Epidermal melanocyte (primary cell): ENCODE data around the gene ABCD1.

Experiments used
- DNase-seq: peaks from one replicate; pipeline ENCODE4 v3.0.0; 2011; ENCODE audit warnings: low spot score; ENCODE audit not compliant: insufficient read length

ABCD1 gene

DNA sequence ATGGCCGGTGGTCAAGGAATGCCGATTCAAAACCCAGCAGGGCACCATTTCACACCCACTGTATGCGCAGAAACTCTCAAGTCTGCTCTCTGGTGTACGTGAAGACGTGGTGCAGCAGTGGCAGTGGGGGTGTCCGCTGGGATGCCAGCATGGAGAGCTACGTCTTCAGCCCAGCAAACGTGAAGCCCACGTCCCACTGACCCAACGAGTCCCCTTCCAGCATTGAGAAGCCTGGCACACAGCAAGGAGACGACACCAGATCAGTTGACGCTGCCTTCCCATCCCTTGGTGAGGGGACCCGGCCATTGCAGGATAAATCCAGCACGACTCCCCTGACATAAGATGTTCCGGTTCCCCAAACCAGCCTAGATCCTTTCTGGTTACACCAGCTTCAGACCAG is 37.2 kb downstream of the ABCD1 start:
- DNase-seq: no peak

DNA sequence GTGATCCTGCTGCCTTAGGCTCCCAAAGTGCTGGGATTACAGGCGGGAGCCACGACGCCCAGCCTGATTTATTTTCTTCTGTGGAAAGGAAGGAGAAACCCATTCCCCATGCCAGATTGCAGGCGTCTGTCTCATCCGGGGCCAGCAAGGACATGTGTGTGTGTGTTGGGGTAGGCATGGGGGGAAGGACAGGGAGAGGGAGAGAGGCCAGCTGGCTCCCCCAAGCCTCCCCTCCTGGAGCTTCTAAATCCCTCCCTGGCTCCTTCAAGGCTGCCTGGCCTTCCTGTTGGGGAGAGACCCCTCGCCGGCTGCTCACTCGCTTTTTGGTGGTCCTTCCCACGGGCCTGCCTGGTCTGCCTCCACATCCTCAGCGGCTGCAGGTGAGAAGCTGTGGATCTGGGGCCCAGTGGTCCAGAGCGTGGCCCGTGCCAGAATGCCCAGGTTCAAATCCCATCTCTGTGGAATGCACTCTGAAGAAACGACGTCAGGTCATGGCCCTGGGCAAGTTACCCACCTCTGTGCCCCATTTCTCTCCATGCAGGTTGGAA is 38.0 kb downstream of the ABCD1 start:
- DNase-seq: no peak

- DNase-seq: no peak
Observed at GRCh38 chrX:153763298-153763932, 38.8 kb downstream of the ABCD1 start.

DNA sequence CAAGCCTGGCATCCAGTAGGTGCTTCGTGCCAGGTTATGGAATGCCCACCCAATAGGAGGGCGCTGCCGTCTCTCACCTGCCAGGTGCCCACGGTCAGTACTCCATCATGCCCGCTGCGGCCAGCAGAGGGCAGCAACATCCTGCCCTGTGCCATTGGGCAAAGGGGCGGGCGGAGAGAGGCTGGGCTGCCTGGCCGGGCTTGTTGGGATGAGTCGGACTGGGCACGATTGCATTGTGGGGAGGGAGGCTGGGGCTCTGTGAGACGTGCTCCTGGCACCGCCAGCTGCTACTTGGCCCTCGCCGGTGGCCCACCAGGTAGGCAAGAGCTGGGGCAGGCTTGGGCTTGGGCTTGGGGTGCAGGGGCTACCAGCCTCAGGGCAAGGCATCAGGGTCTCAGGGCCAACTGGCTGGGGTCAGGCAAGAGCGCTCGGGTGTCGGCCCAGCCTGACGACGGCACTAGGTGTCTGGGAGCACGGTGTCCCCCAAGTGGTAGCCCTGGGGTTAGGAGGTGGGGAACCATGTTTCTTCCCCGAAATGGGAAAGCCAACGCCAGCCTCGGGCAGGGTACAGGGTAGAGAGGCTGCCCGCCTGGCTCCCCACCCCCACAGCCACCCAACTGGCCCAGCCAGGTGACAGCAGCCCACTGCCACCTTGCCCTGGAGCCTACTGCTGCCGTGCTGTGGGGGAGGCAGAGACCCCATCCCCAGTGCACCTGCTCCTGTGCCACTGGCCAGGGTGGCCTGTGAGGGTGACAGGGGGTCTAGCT is 39.5 kb downstream of the ABCD1 start, which contains the start of gene PLXNB3:
Gene PLXNB3 (plus strand): TSS at position 261 of the 767 bp plus-strand sequence. CDS start 1,287 bp downstream, outside the sequence.
- peak; percentile 64 for DNase-seq

DNA sequence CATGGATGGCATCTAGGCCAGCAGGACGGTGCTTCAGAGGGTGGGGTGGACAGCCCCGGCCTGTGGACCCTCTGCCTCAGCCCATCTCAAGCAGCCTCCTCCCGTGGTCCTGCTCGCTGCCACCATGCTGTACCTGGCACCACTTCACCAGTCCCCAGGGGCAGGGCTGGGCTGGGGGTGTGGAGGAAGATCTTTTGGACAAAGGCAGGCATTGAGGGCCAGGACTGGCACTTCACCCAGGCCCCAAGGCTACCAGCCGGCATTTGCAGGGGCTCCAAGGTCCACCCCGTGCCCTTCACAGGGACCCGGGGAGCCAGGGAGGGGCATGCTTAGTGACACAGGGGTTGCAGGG is 40.1 kb downstream of the ABCD1 start:
- no peak for DNase-seq

DNA sequence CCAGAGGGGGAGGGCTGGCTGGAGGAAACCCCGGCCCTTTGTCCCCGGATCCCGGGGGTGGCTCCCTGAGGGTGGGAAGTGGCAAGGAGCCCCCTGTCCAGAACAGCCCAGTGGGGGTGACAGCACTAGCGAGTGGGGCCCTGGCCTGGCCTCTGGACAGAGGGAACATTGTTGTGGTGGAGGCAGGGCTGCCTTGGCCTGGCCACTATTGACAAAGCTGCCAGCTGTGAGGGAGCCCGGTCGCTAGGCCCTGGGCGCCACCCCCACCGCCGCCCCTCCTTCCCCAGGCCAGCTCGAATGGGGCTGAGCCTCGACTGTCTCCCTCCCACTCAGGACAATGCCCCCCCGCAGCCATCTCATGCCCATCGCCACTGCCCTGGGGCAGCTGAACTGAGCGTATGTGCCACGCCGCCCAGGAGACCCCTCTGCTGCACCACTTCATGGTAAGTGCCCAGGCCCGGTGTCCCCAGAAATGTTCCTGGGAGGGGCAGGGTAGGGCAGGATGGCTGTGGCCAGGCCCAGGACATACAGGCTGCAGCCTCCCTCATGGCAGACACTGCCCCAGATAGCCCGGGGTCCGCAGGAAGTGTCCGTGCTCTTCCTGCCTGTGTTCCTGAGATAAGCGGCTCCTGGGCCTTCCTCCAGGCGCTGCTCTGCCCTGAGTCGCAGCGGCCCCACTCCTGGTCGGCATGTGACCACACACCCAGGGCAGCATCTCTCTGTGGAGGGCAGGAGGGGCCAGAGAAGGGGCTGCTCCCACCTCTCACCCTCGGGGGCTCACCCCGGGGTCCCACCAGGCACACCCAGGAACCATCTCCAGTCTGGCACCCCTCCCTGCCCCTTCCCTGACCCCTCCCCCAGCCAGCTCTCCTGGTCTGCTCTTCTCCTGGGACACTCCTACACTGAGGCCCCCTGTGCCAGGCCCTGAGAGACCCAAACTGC is 40.8 kb downstream of the ABCD1 start:
- DNase-seq: no peak

DNA sequence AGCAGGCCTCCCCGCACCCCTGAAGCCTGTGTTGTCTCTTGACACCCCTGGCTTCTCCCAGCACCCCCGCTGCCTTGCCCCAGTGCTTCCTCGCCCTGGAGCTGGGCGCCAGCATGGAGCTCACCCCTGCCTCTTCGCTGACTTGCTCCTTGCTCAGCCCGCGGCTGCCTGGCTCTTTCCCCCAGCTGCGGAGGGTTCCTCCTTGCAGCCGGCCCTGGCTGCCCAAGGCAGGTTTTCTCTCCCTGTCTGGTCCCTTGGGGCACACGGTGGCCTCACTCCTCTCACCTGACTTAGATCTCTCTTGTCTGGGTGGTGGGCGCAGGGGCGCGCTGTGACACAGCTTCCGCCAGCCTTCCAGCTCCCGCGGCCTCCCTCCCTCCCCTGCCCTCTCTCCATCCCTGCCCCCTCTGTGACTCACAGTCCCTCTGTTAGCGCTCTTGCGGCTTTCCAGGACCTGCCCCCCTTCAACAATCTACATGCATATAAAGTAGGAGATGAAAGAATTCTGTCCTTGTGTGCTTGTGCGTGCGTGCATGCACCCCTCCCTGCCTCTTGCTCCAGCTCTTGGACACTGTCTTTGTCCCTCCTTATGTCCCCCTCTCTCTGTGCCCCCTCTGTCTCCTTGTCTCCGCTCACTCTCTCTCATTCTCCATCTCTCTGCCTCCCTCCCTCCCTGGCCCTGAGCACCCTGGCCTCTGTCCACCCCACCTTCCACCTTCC is 41.6 kb downstream of the ABCD1 start:
- no peak for DNase-seq

- no peak for DNase-seq
Observed at GRCh38 chrX:153766871-153767673, 42.4 kb downstream of the ABCD1 start.

GRCh38 chrX:153767674-153768055 is 43.0 kb downstream of the ABCD1 start:
- no peak for DNase-seq

DNA sequence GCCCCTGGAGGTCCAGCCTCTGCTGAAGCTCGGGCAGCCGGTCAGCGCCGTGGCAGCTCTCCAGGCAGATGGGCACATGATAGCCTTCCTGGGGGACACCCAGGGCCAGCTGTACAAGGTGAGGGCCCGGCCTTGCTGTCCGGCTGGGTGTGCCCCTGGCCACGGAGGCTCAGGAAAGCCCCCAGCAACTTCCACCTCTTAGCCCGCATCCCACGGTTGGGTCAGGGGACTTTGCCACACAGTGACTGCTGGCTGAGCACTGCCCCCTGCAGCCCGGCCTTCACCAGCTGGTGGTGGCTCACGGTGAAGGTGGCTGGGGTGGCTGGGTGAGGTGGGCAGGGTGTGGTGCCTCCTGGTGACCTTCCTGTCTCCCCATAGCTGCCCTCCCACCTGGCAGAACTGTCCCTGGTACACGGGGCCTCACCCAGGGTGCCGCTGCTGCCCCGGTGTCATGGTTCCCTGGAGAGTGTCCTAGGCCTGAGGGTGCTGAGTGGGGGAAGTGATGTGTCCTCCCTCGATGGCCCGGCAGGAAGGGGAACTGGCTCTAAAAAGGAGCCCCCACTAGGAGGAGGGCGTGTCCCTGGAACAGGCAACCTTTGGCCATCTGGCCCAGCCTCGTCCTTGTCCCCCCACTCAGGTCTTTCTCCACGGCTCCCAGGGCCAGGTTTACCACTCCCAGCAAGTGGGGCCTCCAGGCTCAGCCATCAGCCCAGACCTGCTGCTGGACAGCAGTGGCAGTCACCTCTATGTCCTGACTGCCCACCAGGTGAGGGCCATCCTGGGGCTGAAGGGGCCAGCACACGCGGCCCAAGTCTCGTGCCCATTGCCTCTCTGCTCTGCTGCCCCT is 43.9 kb downstream of the ABCD1 start:
- no peak for DNase-seq

- DNase-seq: no peak
Observed at GRCh38 chrX:153769158-153769864, 44.7 kb downstream of the ABCD1 start.

DNA sequence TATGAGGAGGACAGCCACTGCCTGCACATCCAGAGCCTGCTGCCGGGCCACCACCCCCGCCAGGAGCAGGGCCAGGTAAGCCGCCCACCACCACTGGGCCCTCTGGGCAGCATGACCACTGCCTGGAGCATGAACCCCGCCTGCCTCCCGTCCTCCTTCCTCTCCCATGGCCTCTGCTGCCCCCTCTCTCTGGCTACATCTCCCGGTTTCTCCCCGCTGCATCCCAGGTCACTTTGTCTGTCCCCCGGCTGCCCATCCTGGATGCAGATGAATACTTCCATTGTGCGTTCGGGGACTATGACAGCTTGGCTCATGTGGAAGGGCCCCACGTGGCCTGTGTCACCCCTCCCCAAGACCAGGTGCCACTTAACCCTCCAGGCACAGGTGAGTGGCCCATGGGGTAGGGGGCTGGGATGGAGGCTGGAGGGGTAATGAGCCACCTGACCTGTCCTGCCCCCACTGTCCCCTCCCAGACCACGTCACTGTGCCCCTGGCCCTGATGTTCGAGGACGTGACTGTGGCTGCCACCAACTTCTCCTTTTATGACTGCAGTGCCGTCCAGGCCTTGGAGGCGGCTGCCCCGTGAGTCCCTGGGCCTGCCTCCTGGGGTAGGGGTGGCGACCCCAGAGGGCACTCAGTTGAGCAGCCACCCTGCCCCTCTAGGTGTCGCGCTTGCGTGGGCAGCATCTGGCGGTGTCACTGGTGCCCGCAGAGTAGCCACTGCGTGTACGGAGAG is 45.4 kb downstream of the ABCD1 start:
- DNase-seq: no peak

GRCh38 chrX:153770601-153771414 is 46.2 kb downstream of the ABCD1 start:
- no peak for DNase-seq

- no peak for DNase-seq
Observed at GRCh38 chrX:153771415-153772315, 47.0 kb downstream of the ABCD1 start.

DNA sequence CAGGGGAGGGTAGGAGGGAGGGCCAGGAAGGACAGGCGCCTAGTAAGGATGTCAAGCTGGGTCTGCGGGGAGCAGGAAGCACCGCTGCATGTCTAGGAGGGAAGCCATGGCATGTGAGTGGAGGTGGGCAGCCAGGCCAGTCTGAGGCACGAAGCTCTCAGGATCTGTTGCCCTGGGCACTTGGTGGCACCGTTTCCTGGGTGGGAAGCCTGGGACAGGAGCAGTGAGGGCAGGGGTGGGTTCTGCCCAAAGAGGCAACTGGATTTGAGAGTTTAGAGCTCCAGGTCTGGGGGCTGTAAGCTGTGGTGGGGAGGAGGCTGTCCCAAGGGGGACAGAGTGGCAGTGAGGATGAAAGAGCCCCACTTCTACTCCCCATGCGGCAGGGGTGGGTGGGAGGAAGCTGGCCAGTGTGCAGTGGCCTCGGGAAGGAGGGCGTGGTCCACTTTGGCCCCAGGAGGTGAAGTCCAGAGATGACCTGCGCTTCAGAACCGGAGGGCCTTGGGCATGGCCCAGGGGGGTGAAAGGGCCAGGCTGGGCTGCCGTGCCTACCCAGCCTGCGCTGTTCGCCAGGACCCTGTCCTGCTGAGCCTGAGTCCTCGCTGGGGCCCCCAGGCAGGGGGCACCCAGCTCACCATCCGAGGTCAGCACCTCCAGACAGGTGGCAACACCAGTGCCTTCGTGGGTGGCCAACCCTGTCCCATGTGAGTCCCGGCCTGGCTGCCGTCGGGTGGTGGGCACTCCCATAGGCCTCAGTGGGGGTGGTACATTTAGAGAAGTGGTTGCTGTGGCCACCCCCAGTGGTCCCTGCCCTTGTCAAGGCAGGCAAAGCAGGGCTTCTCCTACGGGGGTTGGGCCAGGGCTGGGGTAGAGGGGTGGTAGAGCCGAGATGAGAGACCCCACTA is 47.9 kb downstream of the ABCD1 start:
- no peak for DNase-seq
